Hepatocyte (in vitro differentiated cells): ENCODE results near the gene CALML5. TPM values are rescaled to one million over a fixed set of nuclear protein-coding genes. Genes with fewer than 3 reads are reported as not detected.

Experiments
- DNase-seq: peaks from one replicate; pipeline ENCODE4 v3.0.0-alpha.2; 2016; ENCODE audit warnings: low spot score
- H2AFZ ChIP-seq: fragments of 200-600 bp; sonication (generic); 2 replicates; pipeline ENCODE4 v1.6.0; 2016; ENCODE audit warnings: antibody characterized with exemption, mild to moderate bottlenecking
- H3K27ac ChIP-seq: fragments of 200-600 bp; sonication (generic); 2 replicates; pipeline ENCODE4 v1.5.1; 2016; ENCODE audit warnings: mild to moderate bottlenecking
- H3K27me3 ChIP-seq: fragments of 200-600 bp; sonication (generic); 2 replicates; pipeline ENCODE4 v1.6.1; 2016
- H3K36me3 ChIP-seq: fragments of 200-600 bp; sonication (generic); replicated peaks from 2 replicates; pipeline ENCODE4 v1.5.1; 2016; ENCODE audit warnings: low read depth; ENCODE audit not compliant: insufficient read depth
- H3K4me1 ChIP-seq: fragments of 200-600 bp; sonication (generic); 2 replicates; pipeline ENCODE4 v1.5.1; 2016; ENCODE audit warnings: mild to moderate bottlenecking, moderate library complexity; ENCODE audit not compliant: insufficient read depth
- H3K4me2 ChIP-seq: fragments of 200-600 bp; sonication (generic); 2 replicates; pipeline ENCODE4 v1.6.0; 2016
- H3K4me3 ChIP-seq: fragments of 200-600 bp; sonication (generic); 2 replicates; pipeline ENCODE4 v1.5.1; 2016; ENCODE audit warnings: mild to moderate bottlenecking
- H3K79me2 ChIP-seq: fragments of 200-600 bp; sonication (generic); 2 replicates; pipeline ENCODE4 v1.6.0; 2017; ENCODE audit warnings: mild to moderate bottlenecking
- H3K9me2 ChIP-seq: fragments of 200-600 bp; sonication (generic); replicated peaks from 2 replicates; pipeline ENCODE4 v1.6.0; 2017; ENCODE audit warnings: mild to moderate bottlenecking; ENCODE audit not compliant: insufficient read depth
- H3K9me3 ChIP-seq: fragments of 200-600 bp; sonication (generic); 2 replicates; pipeline ENCODE4 v1.5.1; 2016; ENCODE audit warnings: low read depth, mild to moderate bottlenecking
- H4K20me1 ChIP-seq: fragments of 200-600 bp; sonication (generic); 2 replicates; pipeline ENCODE4 v1.6.0; 2016; ENCODE audit warnings: mild to moderate bottlenecking; ENCODE audit not compliant: insufficient read depth, poor library complexity, severe bottlenecking
- CTCF ChIP-seq: fragments of 200-600 bp; sonication (generic); IDR thresholded peaks from 2 replicates; pipeline ENCODE4 v1.5.1; 2016; ENCODE audit warnings: antibody characterized with exemption, mild to moderate bottlenecking; ENCODE audit not compliant: poor library complexity
- EZH2 ChIP-seq: fragments of 200-600 bp; sonication (generic); IDR thresholded peaks from 2 replicates; pipeline ENCODE4 v1.6.1; 2016; ENCODE audit warnings: antibody characterized with exemption, mild to moderate bottlenecking, borderline replicate concordance
- EZH2phosphoT487 ChIP-seq: fragments of 200-600 bp; sonication (generic); IDR thresholded peaks from one replicate; pipeline ENCODE4 v1.6.1; 2018; ENCODE audit warnings: antibody characterized with exemption, mild to moderate bottlenecking, low read depth, moderate library complexity; ENCODE audit not compliant: unreplicated experiment, severe bottlenecking
- WGBS: methylation state at CpG from one replicate; pipeline ENCODE4 v1.1.6; 2016; ENCODE audit warnings: low lambda C conversion rate; ENCODE audit errors: missing lambda C conversion rate; 5-methylcytosine and 5-hydroxymethylcytosine counted together
- polyA plus RNA-seq: library from polyadenylated mRNA; unstranded; fragments of >200 nt; fragmentation: Nextera tagmentation; extraction: Ambion mirVana; gene quantifications from 2 replicates; pipeline ENCODE4 v1.2.1, GENCODE V29; 2016
- total RNA-seq: library from RNA; depleted of rRNA; stranded (reverse); fragments of >200 nt; gene quantifications from 2 replicates; pipeline ENCODE4 v1.2.3, GENCODE V29; 2014

The CALML5 gene
- total and polyA plus RNA-seq, 2 experiments from 2014 or later: not detected

DNA sequence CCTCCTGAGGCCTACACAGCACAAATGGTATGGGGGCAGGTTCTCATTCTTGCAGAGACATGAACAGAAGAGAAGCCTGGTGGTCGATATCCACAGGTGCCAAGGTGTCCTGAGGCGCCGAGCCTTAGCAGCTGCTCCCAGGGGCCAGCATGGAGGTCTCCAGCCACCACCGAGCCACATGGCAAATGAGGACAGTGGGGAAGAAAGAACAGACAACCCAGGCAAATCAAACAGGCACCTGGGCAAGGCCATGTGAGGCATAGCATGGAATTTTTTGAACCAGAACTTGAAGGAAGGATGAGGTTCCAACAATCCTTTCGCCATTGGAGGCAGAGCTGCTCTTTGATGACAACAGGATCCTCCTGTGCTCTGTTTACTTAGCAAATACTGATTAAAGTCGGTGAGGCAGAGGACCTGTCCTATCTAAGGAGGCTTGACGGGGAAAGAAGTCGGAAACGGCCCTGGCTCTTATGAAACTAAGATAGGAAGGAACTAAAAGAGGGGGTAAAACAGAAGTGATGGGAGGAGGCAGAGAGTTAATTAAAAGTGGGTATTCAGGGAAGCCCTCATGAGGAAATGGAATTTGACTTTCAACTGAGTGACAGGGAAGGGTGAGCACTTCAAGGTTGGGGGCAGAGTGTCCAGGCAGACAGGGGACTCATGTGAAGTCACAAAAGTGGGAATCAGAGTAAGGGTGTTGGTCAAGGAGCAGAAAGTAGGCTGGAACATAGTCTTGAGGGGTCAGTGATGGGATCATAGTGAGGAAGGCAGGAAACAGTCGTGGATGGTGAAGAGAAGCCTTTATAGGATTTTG lies 16.8 kb upstream of the CALML5 start:
- no peaks in the 10 kb centered on the region for H3K9me3 ChIP-seq
- 68% methylated on average over 10 of the region's 10 CpGs for WGBS
- peak overlapping the region; percentile 52 for H3K27ac ChIP-seq
- H3K4me1 ChIP-seq: peaks cover 29% of the 10 kb centered on the region
- TF ChIP-seq CTCF: no peak
- TF ChIP-seq EZH2: no peak
- no peak for TF ChIP-seq EZH2phosphoT487
- no peaks in the 10 kb centered on the region for H4K20me1 ChIP-seq
- H3K4me3 ChIP-seq: no peak overlapping the region
- no peaks in the 10 kb centered on the region for H3K79me2 ChIP-seq
- H3K4me2 ChIP-seq: peak overlapping the region; percentile 16
- no peaks in the 10 kb centered on the region for H3K36me3 ChIP-seq
- H3K27me3 ChIP-seq: no peaks in the 10 kb centered on the region
- H2AFZ ChIP-seq: no peak overlapping the region
- no peak for DNase-seq
- no peaks in the 10 kb centered on the region for H3K9me2 ChIP-seq

- H3K27ac ChIP-seq: no peak overlapping the region
- H3K79me2 ChIP-seq: no peaks in the 10 kb centered on the region
- H3K4me3 ChIP-seq: no peak overlapping the region
- TF ChIP-seq CTCF (no peak), EZH2phosphoT487 (no peak), EZH2 (no peak)
- H3K4me1 ChIP-seq: peaks cover 37% of the 10 kb centered on the region
- 64% methylated on average over 16 of the region's 16 CpGs for WGBS
- H3K9me3 ChIP-seq: no peaks in the 10 kb centered on the region
- H3K4me2 ChIP-seq: no peak overlapping the region
- H3K36me3 ChIP-seq: no peaks in the 10 kb centered on the region
- no peak for DNase-seq
- no peaks in the 10 kb centered on the region for H3K9me2 ChIP-seq
- H3K27me3 ChIP-seq: no peaks in the 10 kb centered on the region
- H4K20me1 ChIP-seq: no peaks in the 10 kb centered on the region
- H2AFZ ChIP-seq: no peak overlapping the region
Measured at GRCh38 chr10:5514226-5514850, 15.0 kb upstream of the CALML5 start.

GRCh38 chr10:5512881-5513612 lies 13.7 kb upstream of the CALML5 start:
- H3K4me3 ChIP-seq: no peak overlapping the region
- H3K36me3 ChIP-seq: no peaks in the 10 kb centered on the region
- H3K27ac ChIP-seq: no peak overlapping the region
- H3K27me3 ChIP-seq: no peaks in the 10 kb centered on the region
- no peaks in the 10 kb centered on the region for H3K9me3 ChIP-seq
- H3K4me2 ChIP-seq: no peak overlapping the region
- H2AFZ ChIP-seq: no peak overlapping the region
- no peak for TF ChIP-seq EZH2
- TF ChIP-seq EZH2phosphoT487: no peak
- TF ChIP-seq CTCF: no peak
- H3K4me1 ChIP-seq: peaks cover 37% of the 10 kb centered on the region
- WGBS: 71% methylated on average over 15 of the region's 15 CpGs
- no peak for DNase-seq
- no peaks in the 10 kb centered on the region for H3K79me2 ChIP-seq
- H3K9me2 ChIP-seq: no peaks in the 10 kb centered on the region
- H4K20me1 ChIP-seq: no peaks in the 10 kb centered on the region
